ENCODE results near the gene FAT3. TPM values are rescaled to one million over a fixed set of nuclear protein-coding genes. Genes with fewer than 3 reads are reported as not detected.

Gene FAT3
- total and polyA plus RNA-seq, 2 donors from 2014 or later: 0.09 to 2.6 TPM

GRCh38 chr11:92180664-92181251 lies 43.9 kb upstream of the FAT3 start:
- Histone ChIP-seq H3K4me3 (ENCODE audit: low read length in 3 of 3) (no peak overlapping the region), H3K4me1 (ENCODE audit: control insufficient read depth in 2 of 3, insufficient read depth in 2 of 3, low read depth in 1 of 3, low read length in 3 of 3) (no peaks in the 10 kb centered on the region), H3K27me3 (ENCODE audit: control insufficient read depth, insufficient read depth, low read length) (no peaks in the 10 kb centered on the region), H3K9me3 (ENCODE audit: control insufficient read depth in 2 of 3, insufficient read depth in 1 of 3, low read length in 3 of 3) (no peaks in the 10 kb centered on the region), H3K36me3 (ENCODE audit: control insufficient read depth in 2 of 3, insufficient read depth in 3 of 3, low read length in 3 of 3) (no peaks in the 10 kb centered on the region), H3K27ac (ENCODE audit: low read depth in 2 of 2, low read length in 2 of 2) (no peak overlapping the region), H3K9ac (ENCODE audit: low read length in 3 of 3) (no peak overlapping the region)
- FAIRE-seq (no peak), DNase-seq (peak in 4 of 5 donors; percentile 3 to 48 (median 30))
- TF ChIP-seq, protein P1, sequence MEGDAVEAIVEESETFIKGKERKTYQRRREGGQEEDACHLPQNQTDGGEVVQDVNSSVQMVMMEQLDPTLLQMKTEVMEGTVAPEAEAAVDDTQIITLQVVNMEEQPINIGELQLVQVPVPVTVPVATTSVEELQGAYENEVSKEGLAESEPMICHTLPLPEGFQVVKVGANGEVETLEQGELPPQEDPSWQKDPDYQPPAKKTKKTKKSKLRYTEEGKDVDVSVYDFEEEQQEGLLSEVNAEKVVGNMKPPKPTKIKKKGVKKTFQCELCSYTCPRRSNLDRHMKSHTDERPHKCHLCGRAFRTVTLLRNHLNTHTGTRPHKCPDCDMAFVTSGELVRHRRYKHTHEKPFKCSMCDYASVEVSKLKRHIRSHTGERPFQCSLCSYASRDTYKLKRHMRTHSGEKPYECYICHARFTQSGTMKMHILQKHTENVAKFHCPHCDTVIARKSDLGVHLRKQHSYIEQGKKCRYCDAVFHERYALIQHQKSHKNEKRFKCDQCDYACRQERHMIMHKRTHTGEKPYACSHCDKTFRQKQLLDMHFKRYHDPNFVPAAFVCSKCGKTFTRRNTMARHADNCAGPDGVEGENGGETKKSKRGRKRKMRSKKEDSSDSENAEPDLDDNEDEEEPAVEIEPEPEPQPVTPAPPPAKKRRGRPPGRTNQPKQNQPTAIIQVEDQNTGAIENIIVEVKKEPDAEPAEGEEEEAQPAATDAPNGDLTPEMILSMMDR (IDR thresholded peaks at IDR 0.05; ENCODE audit: borderline replicate concordance, extremely low read depth, insufficient read depth): no peak
- intact Hi-C loops (cut with DNase I): no loop called here

DNA sequence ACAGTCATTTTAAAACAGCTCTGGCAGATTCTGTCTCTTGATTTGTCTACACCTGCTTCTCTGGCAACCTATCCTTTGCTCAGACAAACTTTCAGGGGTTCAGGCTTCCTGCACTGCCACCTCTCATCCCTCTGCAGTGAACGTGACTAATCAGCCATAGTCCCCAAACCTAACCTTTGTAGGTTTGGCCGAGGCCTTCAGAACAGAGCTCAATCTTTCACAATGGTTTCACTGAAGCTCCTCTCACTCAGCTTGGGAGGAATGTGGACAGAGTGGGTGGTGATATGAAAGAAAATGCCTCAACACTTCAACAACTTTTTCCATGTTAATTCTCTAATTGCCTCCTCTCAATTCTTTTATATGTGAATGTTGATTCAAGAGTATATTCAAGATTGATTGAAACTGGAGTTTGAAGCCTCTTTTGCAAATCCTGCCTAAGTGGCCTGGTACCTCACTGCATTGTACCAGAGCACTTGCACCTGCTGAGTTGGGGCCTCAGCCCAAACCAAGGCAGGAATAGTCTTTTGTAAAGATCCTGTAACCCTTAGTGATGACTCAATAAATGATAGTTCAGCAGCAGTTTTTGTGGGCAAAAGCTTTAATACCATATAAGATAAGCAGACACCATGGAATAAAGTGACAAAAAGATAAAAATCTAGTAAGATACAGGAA lies 33.9 kb upstream of the FAT3 start:
- H3K27me3 ChIP-seq (ENCODE audit: control insufficient read depth, insufficient read depth, low read length): no peaks in the 10 kb centered on the region
- H3K4me1 ChIP-seq (ENCODE audit: control insufficient read depth in 2 of 3, insufficient read depth in 2 of 3, low read depth in 1 of 3, low read length in 3 of 3): no peaks in the 10 kb centered on the region
- H3K9me3 ChIP-seq (ENCODE audit: control insufficient read depth in 2 of 3, insufficient read depth in 1 of 3, low read length in 3 of 3): no peaks in the 10 kb centered on the region
- intact Hi-C loops (cut with DNase I): no loop called here
- H3K9ac ChIP-seq (ENCODE audit: low read length in 3 of 3): no peak overlapping the region
- H3K36me3 ChIP-seq (ENCODE audit: control insufficient read depth in 2 of 3, insufficient read depth in 3 of 3, low read length in 3 of 3): no peaks in the 10 kb centered on the region
- FAIRE-seq (no peak), DNase-seq (no peak)
- H3K27ac ChIP-seq (ENCODE audit: low read depth in 2 of 2, low read length in 2 of 2): no peak overlapping the region
- no peak overlapping the region for H3K4me3 ChIP-seq (ENCODE audit: low read length in 3 of 3)
- TF ChIP-seq, protein P1 (IDR thresholded peaks at IDR 0.05; ENCODE audit: borderline replicate concordance, extremely low read depth, insufficient read depth): no peak

DNA sequence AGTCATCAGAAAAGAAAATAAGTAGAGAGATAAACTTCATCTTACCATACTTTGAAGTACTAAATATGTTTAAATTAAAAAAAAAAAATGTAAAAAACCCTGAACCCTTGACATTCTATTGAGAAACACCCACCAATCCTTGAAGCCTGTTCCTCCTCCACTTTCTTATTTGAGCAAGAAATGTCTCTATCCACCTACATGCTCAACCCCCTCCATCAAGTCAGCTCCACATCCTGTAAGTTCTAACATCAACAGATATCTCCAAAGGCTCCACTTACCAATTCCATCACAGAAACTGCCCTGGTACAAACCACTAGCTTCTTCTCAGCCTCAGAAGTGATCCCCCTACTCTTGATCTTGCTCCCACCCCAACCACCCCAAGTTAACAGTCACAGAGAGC lies 32.5 kb upstream of the FAT3 start:
- intact Hi-C loops (cut with DNase I): no loop called here
- H3K4me1 ChIP-seq (ENCODE audit: control insufficient read depth in 2 of 3, insufficient read depth in 2 of 3, low read depth in 1 of 3, low read length in 3 of 3): no peaks in the 10 kb centered on the region
- no peak overlapping the region for H3K4me3 ChIP-seq (ENCODE audit: low read length in 3 of 3)
- no peak for DNase-seq
- H3K36me3 ChIP-seq (ENCODE audit: control insufficient read depth in 2 of 3, insufficient read depth in 3 of 3, low read length in 3 of 3): no peaks in the 10 kb centered on the region
- H3K27me3 ChIP-seq (ENCODE audit: control insufficient read depth, insufficient read depth, low read length): no peaks in the 10 kb centered on the region
- no peak for FAIRE-seq
- TF ChIP-seq, protein P1 (IDR thresholded peaks at IDR 0.05; ENCODE audit: borderline replicate concordance, extremely low read depth, insufficient read depth): no peak
- H3K9ac ChIP-seq (ENCODE audit: low read length in 3 of 3): no peak overlapping the region
- no peak overlapping the region for H3K27ac ChIP-seq (ENCODE audit: low read depth in 2 of 2, low read length in 2 of 2)
- H3K9me3 ChIP-seq (ENCODE audit: control insufficient read depth in 2 of 3, insufficient read depth in 1 of 3, low read length in 3 of 3): no peaks in the 10 kb centered on the region
